ENCODE results near the gene ASIC1.

ASIC1 gene

DNA sequence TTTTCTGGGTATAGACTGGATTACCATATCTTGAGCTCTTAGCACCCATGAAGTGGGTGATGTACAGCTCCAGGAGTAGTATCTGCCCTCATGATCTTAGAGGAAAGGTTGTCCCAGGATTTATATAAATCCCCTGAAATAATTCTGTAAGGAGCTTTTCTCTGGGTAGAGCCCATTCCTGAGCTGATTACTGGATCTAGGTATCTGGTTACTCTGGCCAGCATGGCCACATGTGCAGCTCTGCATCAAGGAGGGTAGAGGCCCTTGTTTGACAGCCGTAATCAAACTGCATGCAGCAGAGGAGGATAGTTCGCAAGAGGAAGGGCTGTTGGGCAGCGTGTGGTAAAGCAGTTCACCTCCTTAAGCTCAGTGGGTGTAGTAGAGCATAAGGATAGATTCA is 63.1 kb downstream of the ASIC1 start:
- DNase-seq (ENCODE audit: low read depth, low spot score), result no peak
- no peak overlapping the region for H3K4me3 ChIP-seq (ENCODE audit: low read length)

DNA sequence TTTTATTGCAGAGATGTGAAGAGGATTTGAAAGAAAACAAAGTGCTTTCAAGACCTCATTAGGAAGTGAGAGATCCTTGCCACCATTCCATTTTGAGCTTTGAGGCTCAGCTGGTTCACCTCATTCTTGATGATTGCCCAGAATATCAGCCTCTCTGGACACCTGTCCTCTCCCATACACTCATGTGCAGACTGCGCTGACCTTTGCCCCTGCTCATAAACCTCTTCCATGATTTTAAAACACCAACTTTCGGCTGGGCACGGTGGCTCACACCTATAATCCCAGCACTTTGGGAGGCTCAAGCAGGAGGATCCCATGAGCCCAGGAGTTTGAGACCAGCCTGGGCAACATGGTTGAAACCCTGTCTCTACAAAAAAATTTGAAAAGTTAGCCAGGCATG is 63.6 kb downstream of the ASIC1 start:
- no peak for DNase-seq (ENCODE audit: low read depth, low spot score)
- H3K4me3 ChIP-seq (ENCODE audit: low read length), result no peak overlapping the region

DNA sequence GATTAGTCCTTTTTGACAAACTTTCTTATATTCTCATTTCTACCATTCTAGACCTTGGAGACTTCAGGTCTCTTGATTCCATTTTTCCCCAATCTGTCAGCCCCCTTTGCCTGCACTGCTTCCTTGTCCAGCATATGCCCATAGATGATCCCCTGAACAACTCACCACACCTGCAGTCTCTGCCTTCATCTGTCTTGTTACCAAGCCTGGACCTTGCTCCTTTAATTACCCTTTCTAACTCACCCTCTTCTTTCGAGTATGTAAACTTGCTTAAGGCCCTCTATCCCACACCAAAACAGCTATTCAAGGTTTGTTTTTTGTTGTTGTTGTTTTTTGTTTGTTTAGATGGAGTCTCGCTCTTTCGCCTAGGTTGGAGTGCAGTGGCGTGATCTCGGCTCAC is 64.2 kb downstream of the ASIC1 start:
- H3K4me3 ChIP-seq (ENCODE audit: low read length), result no peak overlapping the region
- DNase-seq (ENCODE audit: low read depth, low spot score), result no peak

DNA sequence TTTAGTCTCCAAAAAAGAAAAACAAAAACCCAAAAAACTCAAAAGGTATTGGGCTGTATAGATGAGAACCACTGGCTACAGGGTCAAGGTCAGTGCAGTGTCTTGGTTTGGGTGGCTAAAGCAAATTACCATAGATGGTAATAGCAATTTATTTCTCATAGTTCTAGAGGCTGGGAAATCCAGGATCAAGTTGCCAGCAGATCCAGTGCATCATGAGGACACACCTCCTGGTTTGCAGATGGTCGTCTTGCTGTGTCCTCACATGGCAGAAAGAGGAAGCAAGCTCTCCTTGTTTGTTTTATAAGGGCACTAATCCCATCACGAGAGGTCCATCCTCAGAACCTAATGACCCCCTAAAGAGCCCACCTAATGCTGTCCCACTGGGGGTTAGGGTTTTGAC is 65.8 kb downstream of the ASIC1 start:
- H3K4me3 ChIP-seq (ENCODE audit: low read length), result no peak overlapping the region
- DNase-seq (ENCODE audit: low read depth, low spot score), result no peak

DNA sequence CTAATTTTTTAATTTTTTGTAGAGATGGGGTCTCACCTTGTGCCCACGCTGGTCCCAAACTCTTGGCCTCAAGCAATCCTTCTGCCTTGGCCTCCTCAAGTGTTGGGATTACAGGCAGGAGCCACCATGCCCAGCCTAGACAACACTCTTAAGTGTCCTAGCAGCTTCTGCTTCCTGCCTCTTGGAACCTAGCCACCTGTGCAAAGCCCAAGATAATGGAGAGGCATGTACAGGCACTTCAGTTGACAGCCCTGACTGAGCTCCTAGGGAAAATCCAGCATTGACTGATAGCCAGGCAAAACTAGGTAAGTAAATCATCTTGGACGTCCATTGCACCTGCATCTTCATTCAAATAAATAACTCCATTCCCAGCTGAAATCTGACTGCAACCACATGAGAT is 70.2 kb downstream of the ASIC1 start:
- DNase-seq (ENCODE audit: low read depth, low spot score), result no peak
- no peak overlapping the region for H3K4me3 ChIP-seq (ENCODE audit: low read length)

DNA sequence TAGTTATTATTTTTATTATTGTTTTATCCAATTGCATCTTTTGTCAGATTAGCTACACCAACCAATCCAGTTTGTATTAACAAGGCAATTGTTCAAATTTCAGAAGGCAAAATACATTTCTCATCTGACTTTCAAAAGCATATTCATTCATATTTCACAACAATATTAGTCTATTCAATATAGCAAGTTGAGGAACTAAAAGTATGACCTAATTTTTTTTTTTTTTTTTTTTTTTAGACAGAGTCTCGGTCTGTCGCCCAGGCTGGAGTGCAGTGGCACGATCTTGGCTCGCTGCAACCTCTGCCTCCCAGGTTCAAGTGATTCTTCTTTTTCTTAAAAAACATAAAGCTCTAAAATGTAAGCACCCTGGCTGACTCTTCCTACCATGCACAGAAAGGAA is 71.9 kb downstream of the ASIC1 start:
- DNase-seq (ENCODE audit: low read depth, low spot score), result no peak
- no peak overlapping the region for H3K4me3 ChIP-seq (ENCODE audit: low read length)

DNA sequence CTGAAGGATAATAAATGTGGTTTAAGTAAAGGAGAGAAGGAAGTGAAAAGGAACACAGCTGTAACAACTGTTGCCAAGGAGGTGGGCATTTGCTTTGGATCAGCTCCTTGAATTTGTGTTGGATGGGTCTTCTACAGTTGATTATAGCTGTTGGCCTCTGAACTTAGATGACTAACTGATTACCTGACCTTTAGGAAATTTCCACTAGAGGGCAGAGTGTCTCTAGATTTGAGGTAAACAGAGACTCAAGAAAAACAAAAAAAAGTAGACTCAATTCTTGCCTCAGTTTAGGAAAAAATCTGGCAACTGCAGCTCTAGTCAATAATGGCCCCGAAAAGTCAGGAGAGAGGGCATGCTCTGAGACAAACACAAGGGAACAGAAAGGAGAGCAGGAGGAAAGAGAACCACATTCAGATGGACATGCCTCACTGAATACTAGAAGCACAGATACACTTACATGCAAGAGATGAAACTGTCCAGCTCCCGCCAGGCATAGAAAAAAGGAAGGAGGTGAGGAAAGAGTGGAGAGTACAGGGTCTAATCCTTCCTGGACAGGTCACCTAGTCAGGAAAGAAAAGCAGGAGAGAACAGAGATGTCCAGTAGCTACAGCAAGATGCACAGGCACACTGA is 75.2 kb downstream of the ASIC1 start:
- no peak for DNase-seq (ENCODE audit: low read depth, low spot score)
- no peak overlapping the region for H3K4me3 ChIP-seq (ENCODE audit: low read length)
